ENCODE results near the gene KCNQ4.
A peak's percentile ranks its signal among the peaks of the same experiment; 100 is the strongest.

Gene KCNQ4

GRCh38 chr1:40796939-40797667, 13.5 kb downstream of the KCNQ4 start:
- no peak for DNase-seq

DNA sequence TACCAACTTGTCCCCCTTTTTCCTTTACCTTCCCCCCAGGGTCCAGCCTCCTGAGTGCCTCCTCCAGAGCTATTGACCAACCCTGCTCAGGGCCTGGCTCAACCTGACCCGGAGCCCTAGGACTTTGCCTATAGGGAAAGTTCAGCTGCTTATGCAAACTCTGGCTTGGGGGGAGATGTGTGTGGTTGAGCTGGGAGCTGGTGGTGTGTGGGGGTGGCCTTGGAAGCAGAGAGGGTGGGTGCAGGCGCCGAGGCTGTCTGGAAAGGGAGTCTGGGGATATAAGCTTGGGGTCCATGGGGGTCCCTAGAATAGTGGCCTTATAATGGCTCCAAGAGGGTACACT, 14.1 kb downstream of the KCNQ4 start:
- DNase-seq, result no peak

- no peak for DNase-seq
Observed at GRCh38 chr1:40798366-40799281, 15.0 kb downstream of the KCNQ4 start.

- no peak for DNase-seq
Observed at GRCh38 chr1:40799351-40799867, 15.8 kb downstream of the KCNQ4 start.

- no peak for DNase-seq
Observed at GRCh38 chr1:40801742-40802077, 18.1 kb downstream of the KCNQ4 start.

- peak; percentile 85 for DNase-seq
Observed at GRCh38 chr1:40802078-40802741, 18.6 kb downstream of the KCNQ4 start.

DNA sequence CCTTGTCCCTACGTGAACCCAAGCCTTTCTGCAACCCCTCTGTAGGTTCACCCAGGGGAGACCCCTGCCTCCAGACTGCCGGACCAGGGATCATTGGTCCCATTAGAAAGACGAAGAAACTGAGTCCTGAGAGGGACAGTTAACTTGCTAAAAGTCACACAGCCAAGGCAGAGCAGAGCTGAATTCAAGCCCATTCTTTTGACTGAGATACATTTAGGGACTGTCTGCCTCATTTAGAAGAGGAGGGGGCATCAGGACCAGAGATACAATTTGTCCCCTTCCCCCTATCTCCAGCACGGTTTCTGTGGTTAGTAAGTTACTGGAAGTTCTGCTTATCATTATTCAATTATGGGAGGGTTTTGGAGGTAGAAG, 19.1 kb downstream of the KCNQ4 start:
- DNase-seq, result no peak

GRCh38 chr1:40803447-40803846, 19.9 kb downstream of the KCNQ4 start:
- no peak for DNase-seq

DNA sequence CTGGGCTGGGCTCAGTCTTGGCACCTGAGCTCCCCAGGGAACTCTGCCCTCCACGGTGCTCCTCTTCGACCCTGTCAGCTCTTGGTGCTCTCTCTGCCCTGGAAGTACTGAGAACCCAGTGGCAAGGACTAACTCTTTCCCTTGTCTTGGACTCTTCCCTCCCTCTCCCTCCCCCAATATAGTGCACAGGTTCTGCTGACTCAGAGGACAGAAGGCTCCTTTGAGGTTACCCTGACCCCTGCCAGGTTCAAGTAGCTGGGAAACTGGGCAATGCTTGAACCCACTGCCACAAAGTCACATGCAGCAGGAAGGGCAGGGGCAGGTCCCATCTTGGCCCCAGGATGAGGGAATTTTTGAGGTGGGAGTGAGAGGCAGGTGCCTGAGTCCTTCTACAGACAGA, 20.3 kb downstream of the KCNQ4 start:
- no peak for DNase-seq

DNA sequence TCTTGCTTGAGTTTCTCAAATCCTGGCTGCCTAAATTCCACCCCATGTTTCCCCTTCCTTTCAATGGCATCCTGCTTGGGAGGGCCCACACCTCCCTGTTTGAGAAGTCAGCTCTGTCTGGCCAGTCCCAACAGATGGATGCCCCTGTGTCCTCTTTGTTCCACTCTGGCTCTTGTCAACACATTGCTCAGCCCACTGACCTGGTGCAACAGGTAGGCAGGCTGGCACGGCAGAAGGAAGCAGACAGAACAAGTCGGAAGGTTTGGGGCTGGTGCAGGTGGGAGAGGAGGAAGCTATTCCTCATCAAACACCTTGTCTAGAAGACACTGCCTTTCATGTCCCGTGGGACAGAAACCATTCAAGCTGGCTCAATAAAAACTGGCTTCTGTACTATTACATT, 22.7 kb downstream of the KCNQ4 start:
- DNase-seq, result no peak

- DNase-seq, result no peak
Observed at GRCh38 chr1:40806731-40807695, 23.4 kb downstream of the KCNQ4 start.

- no peak for DNase-seq
Observed at GRCh38 chr1:40808002-40808401, 24.4 kb downstream of the KCNQ4 start.

- DNase-seq, result no peak
Observed at GRCh38 chr1:40808444-40808843, 24.9 kb downstream of the KCNQ4 start.

DNA sequence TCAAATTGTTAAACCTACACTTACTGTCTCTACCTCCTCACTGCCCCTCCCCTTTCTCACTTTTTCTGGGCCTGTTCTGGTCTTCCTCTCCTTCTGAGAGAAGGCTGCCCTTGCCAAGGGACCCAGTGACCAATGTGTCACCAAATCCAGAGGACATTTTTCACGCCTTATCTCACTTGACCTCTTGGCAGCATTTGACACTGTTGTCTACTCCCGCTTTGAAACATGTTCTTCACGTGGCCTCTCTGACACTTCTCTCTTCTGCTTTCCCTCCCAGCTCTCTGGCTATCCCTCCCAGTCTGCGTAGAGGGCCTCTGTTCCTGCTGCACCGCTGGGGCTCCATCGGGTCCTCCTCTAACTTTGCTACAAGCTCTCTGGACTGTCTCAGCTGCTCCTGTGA, 25.3 kb downstream of the KCNQ4 start:
- no peak for DNase-seq

DNA sequence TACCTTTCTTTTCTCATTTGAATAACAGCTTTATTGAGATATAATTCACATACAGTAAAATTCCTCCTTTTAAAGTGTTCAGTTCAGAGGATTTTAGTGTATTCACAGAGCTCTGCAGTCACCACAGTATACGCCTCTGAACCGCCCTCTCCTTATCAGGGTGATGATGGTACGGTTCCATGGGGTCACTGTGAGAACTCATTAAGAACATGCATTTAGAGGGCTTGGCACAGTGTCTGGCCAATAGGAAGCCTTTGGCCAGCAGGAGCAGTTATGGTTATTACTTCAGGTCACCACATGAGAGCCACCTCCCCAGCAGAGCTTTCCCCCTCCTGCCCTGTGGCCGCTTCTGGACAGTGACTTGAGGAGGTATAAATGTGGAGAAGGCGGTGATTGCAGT, 27.3 kb downstream of the KCNQ4 start:
- DNase-seq, result no peak

DNA sequence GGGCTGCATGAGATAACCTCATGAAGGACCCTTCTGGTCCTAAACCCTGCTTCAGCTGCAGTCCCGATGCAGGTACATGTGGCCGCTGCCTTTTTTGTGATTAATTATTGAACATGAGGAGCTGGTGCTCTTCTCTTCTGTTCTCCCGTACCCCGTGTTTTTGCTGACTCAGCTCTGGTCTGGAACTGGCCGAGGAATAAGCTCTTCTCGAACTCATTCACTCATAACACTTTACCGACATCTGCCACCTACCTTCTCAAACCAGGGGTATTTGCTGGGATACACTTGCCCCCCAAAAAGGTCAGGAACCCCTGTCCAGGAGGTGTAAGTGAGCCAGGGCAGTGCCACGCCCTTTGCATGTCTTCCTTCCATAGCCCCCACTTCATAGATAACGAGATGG, 31.8 kb downstream of the KCNQ4 start:
- no peak for DNase-seq

GRCh38 chr1:40817791-40818263, 34.2 kb downstream of the KCNQ4 start:
- DNase-seq, result no peak

DNA sequence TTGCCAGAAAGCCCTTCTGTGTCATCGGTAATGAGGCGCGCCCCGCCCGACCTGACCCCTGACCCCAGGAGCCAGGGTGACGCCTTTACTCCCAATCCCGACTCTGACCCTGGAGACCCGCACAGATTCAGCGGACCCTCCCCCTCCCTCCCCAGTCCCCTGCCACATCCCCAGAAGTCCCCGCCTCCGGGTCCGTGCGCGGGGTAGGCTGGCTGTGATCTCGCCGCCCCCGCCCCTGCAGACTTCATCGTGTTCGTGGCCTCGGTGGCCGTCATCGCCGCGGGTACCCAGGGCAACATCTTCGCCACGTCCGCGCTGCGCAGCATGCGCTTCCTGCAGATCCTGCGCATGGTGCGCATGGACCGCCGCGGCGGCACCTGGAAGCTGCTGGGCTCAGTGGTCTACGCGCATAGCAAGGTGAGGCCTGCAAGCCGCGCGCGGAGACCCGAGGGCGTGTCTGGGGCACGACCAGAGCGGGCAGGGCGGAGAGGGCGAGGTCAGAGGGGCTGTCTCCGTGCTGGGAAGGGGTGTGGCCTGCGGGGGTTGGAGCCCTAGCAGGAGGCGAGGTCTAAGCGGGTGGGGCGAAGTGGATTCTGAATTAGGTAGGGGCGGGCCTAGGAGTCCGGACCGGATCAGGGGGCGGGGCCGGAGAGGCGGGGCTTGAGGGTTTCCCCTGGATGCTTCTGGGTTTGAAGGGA, 34.8 kb downstream of the KCNQ4 start:
- peak; percentile 87 for DNase-seq

- no peak for DNase-seq
Observed at GRCh38 chr1:40819101-40819500, 35.5 kb downstream of the KCNQ4 start.

DNA sequence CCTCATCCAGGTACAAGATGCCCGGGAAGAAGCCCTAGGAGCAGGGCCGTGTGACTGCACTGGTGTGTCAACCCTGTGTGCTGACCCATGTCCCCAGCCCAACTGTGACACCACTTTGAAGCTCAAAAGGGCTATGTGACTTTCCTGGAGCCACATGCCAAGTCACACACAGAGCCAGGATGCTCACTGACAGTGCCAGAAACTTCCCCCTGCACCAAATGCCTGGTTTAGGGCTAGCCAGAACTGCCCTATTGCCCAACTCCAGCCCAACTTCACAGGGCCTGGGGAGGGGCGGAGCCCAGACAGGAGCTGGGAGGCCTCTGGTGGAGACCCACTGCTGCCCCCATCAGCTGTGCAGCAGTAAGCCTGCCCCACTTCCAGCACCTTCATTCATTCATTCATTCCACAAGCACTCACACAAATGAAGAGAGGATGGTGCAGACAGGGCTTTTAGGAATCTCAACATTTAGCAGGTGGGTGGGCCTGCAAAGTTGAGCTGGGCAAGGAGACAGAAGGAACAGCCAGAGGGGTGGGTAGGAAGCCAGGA, 36.7 kb downstream of the KCNQ4 start:
- no peak for DNase-seq

GRCh38 chr1:40820911-40821693, 37.5 kb downstream of the KCNQ4 start:
- DNase-seq, result no peak

Data from stimulated activated CD4-positive, alpha-beta T cell treated with anti-CD3 and anti-CD28 coated beads, Interleukin-1b, Interleukin-23, amount 100 ng/mL, for 48 hours (primary cell).